HepG2 (cell line): ENCODE data around the gene COX18. TPM values are rescaled to one million over a fixed set of nuclear protein-coding genes. Genes with fewer than 3 reads are reported as not detected.

Source experiments
- AKAP8 ChIP-seq: sonication (generic); formaldehyde crosslinking; IDR thresholded peaks from 2 replicates; pipeline ENCODE4 v1.5.1; 2020; ENCODE audit warnings: mild to moderate bottlenecking, missing genetic modification reagents
- FOXP1 ChIP-seq, 2 experiments: fragments of 450-650 bp in 1 of 2; IDR thresholded peaks; 2 replicates each; pipeline ENCODE4 v1.6.1; 2017 to 2018; ENCODE audit warnings: antibody characterized with exemption in 1 of 2
- HDAC1 ChIP-seq: sonication (generic); formaldehyde crosslinking; IDR thresholded peaks from 2 replicates; pipeline ENCODE4 v1.5.1; 2020; ENCODE audit warnings: mild to moderate bottlenecking, missing genetic modification reagents
- HMGXB4 ChIP-seq, 2 experiments: sonication (generic) in 1 of 2; formaldehyde crosslinking in 1 of 2; IDR thresholded peaks; 2 replicates each; pipeline versions ENCODE4 v1.4.0 to v1.6.1; 2018 to 2020; ENCODE audit warnings: missing genetic modification reagents in 2 of 2, borderline replicate concordance in 1 of 2, low read depth in 1 of 2, mild to moderate bottlenecking in 1 of 2, missing biosample characterization in 1 of 2
- KLF9 ChIP-seq: IDR thresholded peaks from 2 replicates; pipeline ENCODE4 v1.6.1; 2016; ENCODE audit warnings: low read depth
- NCOA1 ChIP-seq: sonication (generic); formaldehyde crosslinking; IDR thresholded peaks from 2 replicates; pipeline ENCODE4 v1.9.0; 2021; ENCODE audit warnings: missing genetic modification reagents
- NFKBIZ ChIP-seq: IDR thresholded peaks from 2 replicates; pipeline ENCODE4 v1.6.1; 2018; ENCODE audit warnings: missing genetic modification reagents, missing compliant biosample characterization
- TAF1 ChIP-seq: sonication (generic); formaldehyde crosslinking; IDR thresholded peaks from 2 replicates; pipeline ENCODE4 v1.4.0; 2020; ENCODE audit warnings: missing genetic modification reagents
- TSC22D2 ChIP-seq: sonication (generic); formaldehyde crosslinking; IDR thresholded peaks from 2 replicates; pipeline ENCODE4 v1.5.1; 2020; ENCODE audit warnings: missing genetic modification reagents, mild to moderate bottlenecking, borderline replicate concordance
- U2AF1 ChIP-seq: fragments of 200-400 bp; formaldehyde crosslinking; optimal IDR thresholded peaks from 2 replicates; pipeline ENCODE3; 2017; ENCODE audit warnings: mild to moderate bottlenecking, low read depth, low read length
- ZBTB21 ChIP-seq: sonication (generic); formaldehyde crosslinking; IDR thresholded peaks from 2 replicates; pipeline ENCODE4 v1.4.0; 2020; ENCODE audit warnings: missing genetic modification reagents
- ZC3H13 ChIP-seq: sonication (generic); formaldehyde crosslinking; IDR thresholded peaks from 2 replicates; pipeline ENCODE4 v1.8.1; 2023; ENCODE audit warnings: mild to moderate bottlenecking, missing genetic modification reagents, moderate library complexity
- ZFY ChIP-seq: sonication (generic); formaldehyde crosslinking; IDR thresholded peaks from 2 replicates; pipeline ENCODE4 v1.4.0; 2020; ENCODE audit warnings: missing genetic modification reagents
- ZNF138 ChIP-seq: sonication (generic); formaldehyde crosslinking; IDR thresholded peaks from 2 replicates; pipeline ENCODE4 v1.5.0; 2020; ENCODE audit warnings: mild to moderate bottlenecking, low read depth, missing genetic modification reagents
- ZNF264 ChIP-seq: sonication (generic); formaldehyde crosslinking; IDR thresholded peaks from 2 replicates; pipeline ENCODE4 v1.4.0; 2020; ENCODE audit warnings: missing genetic modification reagents
- ZNF441 ChIP-seq: sonication (generic); formaldehyde crosslinking; IDR thresholded peaks from 2 replicates; pipeline ENCODE4 v1.7.0; 2021; ENCODE audit warnings: missing genetic modification reagents, borderline replicate concordance
- ZNF839 ChIP-seq: sonication (generic); formaldehyde crosslinking; IDR thresholded peaks from 2 replicates; pipeline ENCODE4 v1.4.0; 2020; ENCODE audit warnings: missing genetic modification reagents, mild to moderate bottlenecking, borderline replicate concordance
- ZNF883 ChIP-seq: sonication (generic); formaldehyde crosslinking; IDR thresholded peaks from 2 replicates; pipeline ENCODE4 v1.5.1; 2020; ENCODE audit warnings: mild to moderate bottlenecking, missing genetic modification reagents; ENCODE audit errors: not compliant biosample characterization
- polyA plus RNA-seq, 8 experiments: library from polyadenylated mRNA; depleted of rRNA in 3 of 8; stranded (reverse) in 7 of 8; unstranded in 1 of 8; fragments of >200 nt; fragmentation: Illumina TruSeq in 4 of 8; extraction: Trizol in 4 of 8; gene quantifications; 2 replicates each; pipeline versions ENCODE4 v1.2.1 to v1.2.3, GENCODE V29; 2011 to 2016; ENCODE audit warnings: low read depth in 4 of 8, missing spikeins in 1 of 8, mixed read lengths in 1 of 8; ENCODE audit not compliant: insufficient read depth in 1 of 8
- total RNA-seq, 5 experiments: library from RNA; depleted of rRNA; stranded (reverse); fragments of >200 nt; fragmentation: Illumina TruSeq; extraction: Trizol; gene quantifications; 2 replicates each; pipeline ENCODE4 v1.2.3, GENCODE V29; 2016; ENCODE audit warnings: low read depth in 1 of 5
- TF ChIP-seq, protein P1 (sequence below): sonication (generic); formaldehyde crosslinking; IDR thresholded peaks from 2 replicates; pipeline ENCODE4 v1.5.0; 2020; ENCODE audit warnings: mild to moderate bottlenecking, missing genetic modification reagents, borderline replicate concordance
- TF ChIP-seq, protein P2 (sequence below): fragments of 450-650 bp; IDR thresholded peaks from 2 replicates; pipeline ENCODE4 v1.6.1; 2017; ENCODE audit warnings: mild to moderate bottlenecking

COX18 gene
- total and polyA plus RNA-seq, 2 of the 13 experiments (the other 11 are each of a cell fraction or from before 2014, with no cell fraction given): 8.7 to 21.3 TPM

DNA sequence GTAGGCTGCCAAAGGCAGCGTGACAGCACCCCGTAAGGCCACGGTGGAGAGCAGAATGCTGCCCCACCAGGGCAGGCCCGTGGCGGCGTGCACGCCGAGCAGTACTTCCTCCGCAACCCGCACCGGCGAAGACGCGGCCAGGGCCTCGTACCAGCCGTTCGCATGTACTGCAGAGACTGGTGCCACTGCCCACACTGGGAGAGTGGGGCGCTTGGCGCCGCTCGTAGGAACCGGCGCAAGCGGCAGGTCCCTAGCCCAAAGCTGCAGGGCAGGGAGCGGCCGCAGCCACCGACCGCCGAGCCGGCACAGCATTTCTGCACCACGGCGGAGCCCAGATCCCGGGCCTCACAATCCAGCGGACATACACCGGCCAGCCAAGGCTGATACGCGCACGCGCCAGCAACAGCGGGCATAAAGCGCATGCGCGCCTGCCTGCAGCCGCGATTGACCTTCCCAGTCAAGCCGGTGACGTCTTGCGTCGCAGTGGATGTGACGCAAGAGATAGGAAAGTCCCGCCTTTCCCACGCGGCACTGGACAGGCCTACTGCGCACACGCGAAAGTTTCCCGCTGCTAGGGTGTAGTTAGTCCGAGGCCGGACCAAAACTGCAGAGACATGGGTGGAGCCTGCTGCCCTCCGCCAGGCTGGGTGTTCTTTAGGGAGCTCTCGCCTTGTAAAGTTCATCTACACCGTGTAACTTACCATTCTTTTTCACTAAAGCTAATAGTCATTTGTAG, at the start of gene COX18 (continued):
- TF ChIP-seq KLF9 (CRISPR knock-in tag) (0 out of 2 replicates have a peak, but pooled peaks have one; percentile 37), NFKBIZ (CRISPR knock-in tag) (peak; percentile 23; the same call in 1 of the 2 replicates), ZBTB21 (CRISPR knock-in tag) (peak; percentile 98), ZC3H13 (CRISPR knock-in tag) (peak; percentile 89), ZNF883 (peak; percentile 93), ZNF264 (CRISPR knock-in tag) (peak; percentile 59; the same call in 1 of the 2 replicates), TAF1 (peak; percentile 96), ZNF441 (CRISPR knock-in tag) (peak; percentile 36), TSC22D2 (CRISPR knock-in tag) (peak; percentile 53; the same call in 1 of the 2 replicates), U2AF1 (peak; percentile 77), ZFY (CRISPR knock-in tag) (peak; percentile 98), HDAC1 (CRISPR knock-in tag) (peak; percentile 96), NCOA1 (0 out of 2 replicates have a peak, but pooled peaks have one; percentile 49), ZNF138 (CRISPR knock-in tag) (0 out of 2 replicates have a peak, but pooled peaks have one; percentile 75), AKAP8 (CRISPR knock-in tag) (no peak), HMGXB4 (CRISPR knock-in tag; IDR thresholded peaks at IDR 0.05; ENCODE audit: borderline replicate concordance in 1 of 2, low read depth in 1 of 2) (peak; percentile 78 to 96), ZNF839 (CRISPR knock-in tag) (peak; percentile 93), FOXP1 (IDR thresholded peaks at IDR 0.05) (no peak), FOXP1 (CRISPR knock-in tag; IDR thresholded peaks at IDR 0.05) (no peak)
- TF ChIP-seq, protein P1, sequence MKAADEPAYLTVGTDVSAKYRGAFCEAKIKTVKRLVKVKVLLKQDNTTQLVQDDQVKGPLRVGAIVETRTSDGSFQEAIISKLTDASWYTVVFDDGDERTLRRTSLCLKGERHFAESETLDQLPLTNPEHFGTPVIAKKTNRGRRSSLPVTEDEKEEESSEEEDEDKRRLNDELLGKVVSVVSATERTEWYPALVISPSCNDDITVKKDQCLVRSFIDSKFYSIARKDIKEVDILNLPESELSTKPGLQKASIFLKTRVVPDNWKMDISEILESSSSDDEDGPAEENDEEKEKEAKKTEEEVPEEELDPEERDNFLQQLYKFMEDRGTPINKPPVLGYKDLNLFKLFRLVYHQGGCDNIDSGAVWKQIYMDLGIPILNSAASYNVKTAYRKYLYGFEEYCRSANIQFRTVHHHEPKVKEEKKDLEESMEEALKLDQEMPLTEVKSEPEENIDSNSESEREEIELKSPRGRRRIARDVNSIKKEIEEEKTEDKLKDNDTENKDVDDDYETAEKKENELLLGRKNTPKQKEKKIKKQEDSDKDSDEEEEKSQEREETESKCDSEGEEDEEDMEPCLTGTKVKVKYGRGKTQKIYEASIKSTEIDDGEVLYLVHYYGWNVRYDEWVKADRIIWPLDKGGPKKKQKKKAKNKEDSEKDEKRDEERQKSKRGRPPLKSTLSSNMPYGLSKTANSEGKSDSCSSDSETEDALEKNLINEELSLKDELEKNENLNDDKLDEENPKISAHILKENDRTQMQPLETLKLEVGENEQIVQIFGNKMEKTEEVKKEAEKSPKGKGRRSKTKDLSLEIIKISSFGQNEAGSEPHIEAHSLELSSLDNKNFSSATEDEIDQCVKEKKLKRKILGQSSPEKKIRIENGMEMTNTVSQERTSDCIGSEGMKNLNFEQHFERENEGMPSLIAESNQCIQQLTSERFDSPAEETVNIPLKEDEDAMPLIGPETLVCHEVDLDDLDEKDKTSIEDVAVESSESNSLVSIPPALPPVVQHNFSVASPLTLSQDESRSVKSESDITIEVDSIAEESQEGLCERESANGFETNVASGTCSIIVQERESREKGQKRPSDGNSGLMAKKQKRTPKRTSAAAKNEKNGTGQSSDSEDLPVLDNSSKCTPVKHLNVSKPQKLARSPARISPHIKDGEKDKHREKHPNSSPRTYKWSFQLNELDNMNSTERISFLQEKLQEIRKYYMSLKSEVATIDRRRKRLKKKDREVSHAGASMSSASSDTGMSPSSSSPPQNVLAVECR (CRISPR knock-in tag): peak; percentile 97
- TF ChIP-seq, protein P2, sequence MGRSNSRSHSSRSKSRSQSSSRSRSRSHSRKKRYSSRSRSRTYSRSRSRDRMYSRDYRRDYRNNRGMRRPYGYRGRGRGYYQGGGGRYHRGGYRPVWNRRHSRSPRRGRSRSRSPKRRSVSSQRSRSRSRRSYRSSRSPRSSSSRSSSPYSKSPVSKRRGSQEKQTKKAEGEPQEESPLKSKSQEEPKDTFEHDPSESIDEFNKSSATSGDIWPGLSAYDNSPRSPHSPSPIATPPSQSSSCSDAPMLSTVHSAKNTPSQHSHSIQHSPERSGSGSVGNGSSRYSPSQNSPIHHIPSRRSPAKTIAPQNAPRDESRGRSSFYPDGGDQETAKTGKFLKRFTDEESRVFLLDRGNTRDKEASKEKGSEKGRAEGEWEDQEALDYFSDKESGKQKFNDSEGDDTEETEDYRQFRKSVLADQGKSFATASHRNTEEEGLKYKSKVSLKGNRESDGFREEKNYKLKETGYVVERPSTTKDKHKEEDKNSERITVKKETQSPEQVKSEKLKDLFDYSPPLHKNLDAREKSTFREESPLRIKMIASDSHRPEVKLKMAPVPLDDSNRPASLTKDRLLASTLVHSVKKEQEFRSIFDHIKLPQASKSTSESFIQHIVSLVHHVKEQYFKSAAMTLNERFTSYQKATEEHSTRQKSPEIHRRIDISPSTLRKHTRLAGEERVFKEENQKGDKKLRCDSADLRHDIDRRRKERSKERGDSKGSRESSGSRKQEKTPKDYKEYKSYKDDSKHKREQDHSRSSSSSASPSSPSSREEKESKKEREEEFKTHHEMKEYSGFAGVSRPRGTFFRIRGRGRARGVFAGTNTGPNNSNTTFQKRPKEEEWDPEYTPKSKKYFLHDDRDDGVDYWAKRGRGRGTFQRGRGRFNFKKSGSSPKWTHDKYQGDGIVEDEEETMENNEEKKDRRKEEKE: no peak
